Urinary bladder (tissue), 4 donors: ENCODE results near the gene NKAIN2. TPM values are rescaled to one million over a fixed set of nuclear protein-coding genes. Genes with fewer than 3 reads are reported as not detected.

Experiments used
- DNase-seq: peaks from one replicate; pipeline ENCODE4 v3.0.0-alpha.2; 2015; ENCODE audit errors: extremely low spot score
- H3K27ac ChIP-seq: one replicate; pipeline ENCODE4 v1.5.1; 2013; ENCODE audit warnings: low read depth, mild to moderate bottlenecking, moderate library complexity
- H3K36me3 ChIP-seq: one replicate; pipeline ENCODE4 v1.6.1; 2013; ENCODE audit warnings: mild to moderate bottlenecking, moderate library complexity; ENCODE audit not compliant: insufficient read depth
- H3K4me1 ChIP-seq: one replicate; pipeline ENCODE4 v1.6.1; 2013; ENCODE audit warnings: mild to moderate bottlenecking, moderate library complexity; ENCODE audit not compliant: insufficient read depth
- H3K4me3 ChIP-seq: one replicate; pipeline ENCODE4 v1.5.1; 2013; ENCODE audit warnings: low read depth, low read length
- WGBS: extraction: QIAGEN DNeasy Blood & Tissue Kit; methylation state at CpG from one replicate; pipeline ENCODE4 v1.1.7; 2013; 5-methylcytosine and 5-hydroxymethylcytosine counted together
- polyA plus RNA-seq: library from polyadenylated mRNA; stranded (reverse); fragments of 200-250 nt; gene quantifications from one replicate; pipeline ENCODE4 v1.2.3, GENCODE V29; 2013
- total RNA-seq: library from RNA; depleted of rRNA; stranded (reverse); fragments of >200 nt; gene quantifications from one replicate; pipeline ENCODE4 v1.2.3, GENCODE V29; 2014
- donor health status: healthy with polysubstance abuse.
- donor health status: healthy.

Gene NKAIN2
- total and polyA plus RNA-seq, 2 donors: 0.24 to 1.7 TPM

- Histone ChIP-seq H3K27ac (no peak overlapping the region), H3K36me3 (no peaks in the 10 kb centered on the region), H3K4me3 (no peak overlapping the region), H3K4me1 (no peaks in the 10 kb centered on the region)
- DNase-seq: no peak
- 78% methylated on average over 1 of the region's 1 CpG for WGBS
Measured at GRCh38 chr6:124573953-124574352, 770.3 kb downstream of the NKAIN2 start.

GRCh38 chr6:124577734-124578281, 774.1 kb downstream of the NKAIN2 start:
- H3K27ac ChIP-seq: no peak overlapping the region
- WGBS: 93% methylated on average over 2 of the region's 2 CpGs
- no peak overlapping the region for H3K4me3 ChIP-seq
- H3K4me1 ChIP-seq: no peaks in the 10 kb centered on the region
- DNase-seq: no peak
- H3K36me3 ChIP-seq: no peaks in the 10 kb centered on the region

- 46% methylated on average over 2 of the region's 2 CpGs for WGBS
- no peaks in the 10 kb centered on the region for H3K36me3 ChIP-seq
- H3K27ac ChIP-seq: no peak overlapping the region
- H3K4me1 ChIP-seq: no peaks in the 10 kb centered on the region
- no peak for DNase-seq
- no peak overlapping the region for H3K4me3 ChIP-seq
Measured at GRCh38 chr6:124590001-124590400, 786.3 kb downstream of the NKAIN2 start.

- DNase-seq: no peak
- 68% methylated on average over 1 of the region's 1 CpG for WGBS
- Histone ChIP-seq H3K36me3 (no peaks in the 10 kb centered on the region), H3K4me1 (no peaks in the 10 kb centered on the region), H3K27ac (no peak overlapping the region), H3K4me3 (no peak overlapping the region)
Measured at GRCh38 chr6:124599656-124600055, 796.0 kb downstream of the NKAIN2 start.

GRCh38 chr6:124604719-124605118, 801.1 kb downstream of the NKAIN2 start:
- WGBS: 63% methylated on average over 3 of the region's 3 CpGs
- no peaks in the 10 kb centered on the region for H3K36me3 ChIP-seq
- H3K27ac ChIP-seq: no peak overlapping the region
- H3K4me3 ChIP-seq: no peak overlapping the region
- H3K4me1 ChIP-seq: no peaks in the 10 kb centered on the region
- no peak for DNase-seq

GRCh38 chr6:124607119-124607627, 803.5 kb downstream of the NKAIN2 start:
- H3K4me3 ChIP-seq: no peak overlapping the region
- H3K27ac ChIP-seq: no peak overlapping the region
- no peaks in the 10 kb centered on the region for H3K36me3 ChIP-seq
- no peaks in the 10 kb centered on the region for H3K4me1 ChIP-seq
- DNase-seq: no peak

- H3K27ac ChIP-seq: no peak overlapping the region
- no peaks in the 10 kb centered on the region for H3K36me3 ChIP-seq
- no peaks in the 10 kb centered on the region for H3K4me1 ChIP-seq
- H3K4me3 ChIP-seq: no peak overlapping the region
- no peak for DNase-seq
- WGBS: 75% methylated on average over 2 of the region's 2 CpGs
Measured at GRCh38 chr6:124613031-124613430, 809.4 kb downstream of the NKAIN2 start.

GRCh38 chr6:124622351-124622750, 818.7 kb downstream of the NKAIN2 start:
- Histone ChIP-seq H3K4me1 (no peaks in the 10 kb centered on the region), H3K36me3 (no peaks in the 10 kb centered on the region), H3K27ac (no peak overlapping the region), H3K4me3 (no peak overlapping the region)
- no peak for DNase-seq
- 87% methylated on average over 5 of the region's 5 CpGs for WGBS

GRCh38 chr6:124633655-124634054, 830.0 kb downstream of the NKAIN2 start:
- H3K27ac ChIP-seq: no peak overlapping the region

GRCh38 chr6:124640432-124640831, 836.8 kb downstream of the NKAIN2 start:
- Histone ChIP-seq H3K4me1 (no peaks in the 10 kb centered on the region), H3K4me3 (no peak overlapping the region), H3K36me3 (no peaks in the 10 kb centered on the region), H3K27ac (no peak overlapping the region)
- DNase-seq: no peak
- 93% methylated on average over 4 of the region's 4 CpGs for WGBS

More at GRCh38 chr6:124633655-124634054, 830.0 kb downstream of the NKAIN2 start:
- no peak for DNase-seq
- WGBS: 87% methylated on average over 3 of the region's 3 CpGs
- Histone ChIP-seq H3K4me1 (no peaks in the 10 kb centered on the region), H3K4me3 (no peak overlapping the region), H3K36me3 (no peaks in the 10 kb centered on the region)

GRCh38 chr6:124655866-124656265, 852.2 kb downstream of the NKAIN2 start:
- 65% methylated on average over 1 of the region's 1 CpG for WGBS
- no peak for DNase-seq
- H3K27ac ChIP-seq: no peak overlapping the region
- no peak overlapping the region for H3K4me3 ChIP-seq
- H3K4me1 ChIP-seq: no peaks in the 10 kb centered on the region
- H3K36me3 ChIP-seq: no peaks in the 10 kb centered on the region

- DNase-seq: no peak
- Histone ChIP-seq H3K4me1 (no peaks in the 10 kb centered on the region), H3K36me3 (no peaks in the 10 kb centered on the region), H3K4me3 (no peak overlapping the region), H3K27ac (no peak overlapping the region)
- 93% methylated on average over 8 of the region's 8 CpGs for WGBS
Measured at GRCh38 chr6:124658053-124658452, 854.4 kb downstream of the NKAIN2 start.

- Histone ChIP-seq H3K27ac (no peak overlapping the region), H3K36me3 (no peaks in the 10 kb centered on the region), H3K4me3 (no peak overlapping the region), H3K4me1 (no peaks in the 10 kb centered on the region)
- DNase-seq: no peak
- 98% methylated on average over 1 of the region's 1 CpG for WGBS
Measured at GRCh38 chr6:124659427-124659826, 855.8 kb downstream of the NKAIN2 start.

- DNase-seq: no peak
- Histone ChIP-seq H3K4me1 (no peaks in the 10 kb centered on the region), H3K36me3 (no peaks in the 10 kb centered on the region), H3K4me3 (no peak overlapping the region), H3K27ac (no peak overlapping the region)
- 46% methylated on average over 2 of the region's 2 CpGs for WGBS
Measured at GRCh38 chr6:124660185-124660584, 856.5 kb downstream of the NKAIN2 start.
